Prostate gland (tissue), 2 donors: ENCODE data around the gene MTHFD2L. TPM values are rescaled to one million over a fixed set of nuclear protein-coding genes. Genes with fewer than 3 reads are reported as not detected.

Experiments used
- DNase-seq: peaks from one replicate; pipeline ENCODE4 v3.0.0-alpha.2; 2019; ENCODE audit warnings: low spot score
- H3K27ac ChIP-seq, 2 donors: fragments of 200-600 bp; sonication (generic); 2 replicates each; pipeline ENCODE4 v1.5.1; 2017 to 2019
- H3K27me3 ChIP-seq: fragments of 200-600 bp; sonication (generic); replicated peaks from 2 replicates; pipeline ENCODE4 v1.5.1; 2019; ENCODE audit not compliant: insufficient read depth
- H3K36me3 ChIP-seq, 2 donors: fragments of 200-600 bp; sonication (generic); 1 replicate in 1 of 2; 2 replicates in 1 of 2; pipeline versions ENCODE4 v1.5.1 to v1.8.1; 2017 to 2019
- H3K4me1 ChIP-seq: fragments of 200-600 bp; sonication (generic); replicated peaks from 2 replicates; pipeline ENCODE4 v1.5.1; 2019
- H3K4me3 ChIP-seq, 2 donors: fragments of 200-600 bp; sonication (generic); 2 replicates each; pipeline ENCODE4 v1.5.1; 2017 to 2019
- H3K9me3 ChIP-seq: fragments of 200-600 bp; sonication (generic); 2 replicates; pipeline ENCODE4 v1.5.1; 2017
- CTCF ChIP-seq, 4 experiments: fragments of 200-600 bp in 2 of 4; fragments of 450-650 bp in 2 of 4; sonication (generic) in 2 of 4; IDR thresholded peaks; 1 replicate in 3 of 4; 2 replicates in 1 of 4; pipeline ENCODE4 v1.5.1; 2016 to 2019; ENCODE audit warnings: antibody characterized with exemption in 4 of 4, mild to moderate bottlenecking in 2 of 4, moderate library complexity in 2 of 4
- POLR2A ChIP-seq: fragments of 450-650 bp; IDR thresholded peaks from one replicate; pipeline ENCODE4 v1.6.1; 2016; ENCODE audit warnings: antibody characterized with exemption, mild to moderate bottlenecking
- POLR2AphosphoS5 ChIP-seq: sonication (generic); formaldehyde crosslinking; IDR thresholded peaks from one replicate; pipeline ENCODE4 v1.6.1; 2017; ENCODE audit warnings: antibody characterized with exemption
- WGBS: methylation state at CpG from one replicate; pipeline ENCODE4 v1.1.5; 2018; 5-methylcytosine and 5-hydroxymethylcytosine counted together
- intact Hi-C: fragments of 100-400 bp; cut with DNase I; formaldehyde crosslinking; loops from one replicate; pipeline ENCODE4 v1.14.2; 2022
- total RNA-seq, 2 donors: library from RNA; depleted of rRNA; stranded (reverse); fragments of >200 nt; gene quantifications; one replicate each; pipeline ENCODE4 v1.1.0, GENCODE V29; 2016

Gene MTHFD2L
- total RNA-seq, 2 donors from 2014 or later = 15.8 to 19.9 TPM

DNA sequence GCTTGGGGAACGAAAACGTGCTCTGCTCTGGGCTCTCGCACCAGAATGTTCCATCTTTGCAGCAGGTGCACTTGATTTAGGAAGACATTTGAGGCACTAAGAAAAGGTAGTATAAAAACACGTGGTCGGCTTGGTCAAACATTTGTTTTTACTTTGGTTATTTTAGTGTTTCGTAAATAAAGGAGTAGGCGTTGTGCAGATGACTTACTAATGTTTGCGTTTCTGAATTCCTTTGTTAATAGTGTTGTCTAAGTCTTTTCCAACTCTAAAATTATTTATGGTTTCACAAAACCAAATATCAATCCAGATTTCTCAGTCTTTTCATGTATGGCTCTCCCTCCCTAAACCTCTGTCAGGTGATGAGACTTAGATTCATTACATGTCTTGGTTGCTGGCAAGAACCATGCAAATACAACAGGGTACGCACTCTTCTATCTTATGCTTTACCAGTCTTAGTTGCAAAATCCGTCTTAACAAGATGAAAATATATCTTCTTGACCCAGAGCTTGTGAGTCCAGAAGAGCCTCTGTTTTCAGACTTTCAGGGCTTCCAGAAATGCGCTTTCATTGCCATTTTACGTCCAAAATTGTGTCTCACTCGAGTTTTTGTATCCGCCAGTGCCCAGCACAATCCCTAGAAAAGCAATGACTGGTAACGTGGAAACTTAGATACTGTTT is 686 bp downstream of the MTHFD2L start:
- H3K4me1 ChIP-seq = peaks cover 4% of the 10 kb centered on the region
- no peaks in the 10 kb centered on the region for H3K36me3 ChIP-seq
- WGBS = 11% methylated on average over 15 of the region's 15 CpGs
- TF ChIP-seq POLR2A (no peak), POLR2AphosphoS5 (peak; percentile 11)
- peak overlapping the region; percentile 85 to 90 for H3K27ac ChIP-seq
- H3K4me3 ChIP-seq = peak overlapping the region; percentile 61 to 66
- no peaks in the 10 kb centered on the region for H3K9me3 ChIP-seq
- no peaks in the 10 kb centered on the region for H3K27me3 ChIP-seq
- intact Hi-C loops = no loop called here
- peak; percentile 29 for DNase-seq

DNA sequence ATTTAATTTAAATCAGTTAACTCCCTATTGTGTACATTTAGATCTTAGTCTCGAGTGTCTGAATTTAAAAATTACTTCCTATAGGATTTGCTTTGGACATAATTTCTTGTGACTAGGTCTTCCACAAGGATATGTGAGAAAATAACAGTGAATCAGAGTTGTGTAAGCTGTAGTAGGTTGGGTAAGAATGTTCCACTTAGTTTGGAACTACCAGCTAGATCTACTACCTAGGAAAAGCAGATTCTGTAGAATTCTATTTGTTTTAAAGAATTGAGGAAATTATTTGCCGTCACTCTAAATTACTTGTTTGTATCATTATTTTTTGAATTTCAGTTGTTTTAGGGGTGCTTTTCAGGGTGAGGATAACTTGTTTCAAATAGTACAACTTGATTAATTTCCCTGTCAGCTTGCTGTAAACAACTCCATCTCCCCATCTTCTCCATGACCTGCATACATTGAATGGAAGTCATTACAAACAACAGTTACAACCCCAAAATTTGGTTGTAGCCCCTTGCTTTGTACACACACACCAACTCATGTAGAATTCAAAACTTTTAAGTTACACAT is 1.3 kb downstream of the MTHFD2L start:
- peak overlapping the region; percentile 85 to 90 for H3K27ac ChIP-seq
- peaks cover 4% of the 10 kb centered on the region for H3K4me1 ChIP-seq

GRCh38 chr4:74161666-74162450 is 3.9 kb downstream of the MTHFD2L start:
- no peaks in the 10 kb centered on the region for H3K9me3 ChIP-seq
- no peak overlapping the region for H3K27ac ChIP-seq
- no peaks in the 10 kb centered on the region for H3K36me3 ChIP-seq
- peaks cover under 1% of the 10 kb centered on the region for H3K4me1 ChIP-seq
- TF ChIP-seq POLR2A = no peak
- no peak for TF ChIP-seq POLR2AphosphoS5
- TF ChIP-seq CTCF (IDR thresholded peaks at IDR 0.05) = no peak
- intact Hi-C loops = no loop called here
- H3K27me3 ChIP-seq = no peaks in the 10 kb centered on the region
- DNase-seq = no peak
- 55% methylated on average over 3 of the region's 3 CpGs for whole genome bisulfite sequencing
- H3K4me3 ChIP-seq = no peak overlapping the region

More for the DNA sequence above, 1.3 kb downstream of the MTHFD2L start:
- no peak for TF ChIP-seq CTCF (IDR thresholded peaks at IDR 0.05)
- TF ChIP-seq POLR2A = no peak
- no peak for TF ChIP-seq POLR2AphosphoS5
- Histone ChIP-seq H3K4me3 (peak overlapping the region; percentile 61 to 66), H3K9me3 (no peaks in the 10 kb centered on the region), H3K36me3 (no peaks in the 10 kb centered on the region), H3K27me3 (no peaks in the 10 kb centered on the region)
- intact Hi-C loops = no loop called here
- DNase-seq = no peak
- WGBS = 52% methylated on average over 2 of the region's 2 CpGs

DNA sequence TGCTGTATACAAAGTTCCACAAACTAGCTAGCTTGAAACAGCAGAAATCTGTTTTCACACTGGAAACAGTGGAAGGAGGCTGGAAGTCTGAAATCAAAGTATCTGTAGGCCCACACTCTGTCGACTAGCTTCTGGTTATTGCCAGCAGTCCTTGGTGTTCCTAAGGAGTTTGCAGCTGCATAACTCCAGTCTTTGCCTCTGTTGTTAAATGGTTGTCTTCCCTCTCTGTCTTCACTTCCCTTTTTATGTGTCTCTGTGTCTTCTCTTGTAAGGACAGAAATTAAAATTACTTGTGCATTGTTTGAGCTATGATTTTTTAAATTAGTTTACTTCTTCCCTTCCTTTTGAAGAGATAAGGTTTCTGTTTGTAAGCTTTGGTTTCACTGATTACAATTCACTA is 8.2 kb downstream of the MTHFD2L start:
- 81% methylated on average over 1 of the region's 1 CpG for WGBS
- H3K9me3 ChIP-seq = no peaks in the 10 kb centered on the region

More for the DNA sequence above, 8.2 kb downstream of the MTHFD2L start:
- Histone ChIP-seq H3K4me3 (no peak overlapping the region), H3K36me3 (no peaks in the 10 kb centered on the region), H3K4me1 (no peaks in the 10 kb centered on the region), H3K27me3 (no peaks in the 10 kb centered on the region), H3K27ac (no peak overlapping the region)
- intact Hi-C loops = no loop called here
- DNase-seq = no peak
- TF ChIP-seq POLR2A (no peak), POLR2AphosphoS5 (no peak), CTCF (IDR thresholded peaks at IDR 0.05) (no peak)
